ENCODE data around the gene SFTA2. TPM values are rescaled to one million over a fixed set of nuclear protein-coding genes. Genes with fewer than 3 reads are reported as not detected.

Gene SFTA2
- total and polyA plus RNA-seq, 9 of the 15 experiments (the other 6 are each of a cell fraction or from before 2014, with no cell fraction given) = not detected

DNA sequence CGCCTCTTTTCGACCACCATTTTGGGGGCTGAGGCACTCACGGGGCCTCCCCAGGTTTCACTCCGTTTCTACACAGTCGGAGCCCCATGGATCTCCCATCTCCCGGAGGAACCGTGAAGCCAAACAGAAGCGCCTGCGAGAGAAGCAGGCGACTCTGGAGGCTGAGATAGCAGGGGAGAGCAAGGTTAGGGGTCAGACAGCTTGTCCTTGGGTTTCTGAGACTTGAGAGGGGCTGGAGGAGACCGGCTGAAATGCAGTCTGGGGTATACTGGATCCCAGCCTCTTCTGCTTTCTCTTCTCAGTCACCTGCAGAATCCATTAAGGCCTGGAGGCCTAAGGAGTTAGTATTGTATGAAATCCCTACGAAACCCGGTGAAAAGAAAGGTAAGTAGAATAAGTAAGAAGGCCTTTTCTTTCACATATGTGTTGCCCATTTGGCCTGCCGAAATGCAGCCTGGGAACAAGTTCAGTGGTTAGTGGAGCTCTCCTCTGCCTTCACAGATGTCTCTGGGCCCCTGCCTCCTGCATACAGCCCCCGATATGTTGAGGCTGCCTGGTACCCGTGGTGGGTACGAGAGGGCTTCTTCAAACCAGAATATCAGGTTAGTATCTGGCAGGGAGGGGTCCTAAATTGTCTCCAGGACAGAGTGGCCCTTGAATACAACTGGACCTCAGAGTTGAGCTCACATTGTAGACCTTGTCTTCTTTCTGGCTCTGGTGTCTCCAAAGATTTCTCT, 16.9 kb downstream of the SFTA2 start (continued):
- TF ChIP-seq, protein P1, sequence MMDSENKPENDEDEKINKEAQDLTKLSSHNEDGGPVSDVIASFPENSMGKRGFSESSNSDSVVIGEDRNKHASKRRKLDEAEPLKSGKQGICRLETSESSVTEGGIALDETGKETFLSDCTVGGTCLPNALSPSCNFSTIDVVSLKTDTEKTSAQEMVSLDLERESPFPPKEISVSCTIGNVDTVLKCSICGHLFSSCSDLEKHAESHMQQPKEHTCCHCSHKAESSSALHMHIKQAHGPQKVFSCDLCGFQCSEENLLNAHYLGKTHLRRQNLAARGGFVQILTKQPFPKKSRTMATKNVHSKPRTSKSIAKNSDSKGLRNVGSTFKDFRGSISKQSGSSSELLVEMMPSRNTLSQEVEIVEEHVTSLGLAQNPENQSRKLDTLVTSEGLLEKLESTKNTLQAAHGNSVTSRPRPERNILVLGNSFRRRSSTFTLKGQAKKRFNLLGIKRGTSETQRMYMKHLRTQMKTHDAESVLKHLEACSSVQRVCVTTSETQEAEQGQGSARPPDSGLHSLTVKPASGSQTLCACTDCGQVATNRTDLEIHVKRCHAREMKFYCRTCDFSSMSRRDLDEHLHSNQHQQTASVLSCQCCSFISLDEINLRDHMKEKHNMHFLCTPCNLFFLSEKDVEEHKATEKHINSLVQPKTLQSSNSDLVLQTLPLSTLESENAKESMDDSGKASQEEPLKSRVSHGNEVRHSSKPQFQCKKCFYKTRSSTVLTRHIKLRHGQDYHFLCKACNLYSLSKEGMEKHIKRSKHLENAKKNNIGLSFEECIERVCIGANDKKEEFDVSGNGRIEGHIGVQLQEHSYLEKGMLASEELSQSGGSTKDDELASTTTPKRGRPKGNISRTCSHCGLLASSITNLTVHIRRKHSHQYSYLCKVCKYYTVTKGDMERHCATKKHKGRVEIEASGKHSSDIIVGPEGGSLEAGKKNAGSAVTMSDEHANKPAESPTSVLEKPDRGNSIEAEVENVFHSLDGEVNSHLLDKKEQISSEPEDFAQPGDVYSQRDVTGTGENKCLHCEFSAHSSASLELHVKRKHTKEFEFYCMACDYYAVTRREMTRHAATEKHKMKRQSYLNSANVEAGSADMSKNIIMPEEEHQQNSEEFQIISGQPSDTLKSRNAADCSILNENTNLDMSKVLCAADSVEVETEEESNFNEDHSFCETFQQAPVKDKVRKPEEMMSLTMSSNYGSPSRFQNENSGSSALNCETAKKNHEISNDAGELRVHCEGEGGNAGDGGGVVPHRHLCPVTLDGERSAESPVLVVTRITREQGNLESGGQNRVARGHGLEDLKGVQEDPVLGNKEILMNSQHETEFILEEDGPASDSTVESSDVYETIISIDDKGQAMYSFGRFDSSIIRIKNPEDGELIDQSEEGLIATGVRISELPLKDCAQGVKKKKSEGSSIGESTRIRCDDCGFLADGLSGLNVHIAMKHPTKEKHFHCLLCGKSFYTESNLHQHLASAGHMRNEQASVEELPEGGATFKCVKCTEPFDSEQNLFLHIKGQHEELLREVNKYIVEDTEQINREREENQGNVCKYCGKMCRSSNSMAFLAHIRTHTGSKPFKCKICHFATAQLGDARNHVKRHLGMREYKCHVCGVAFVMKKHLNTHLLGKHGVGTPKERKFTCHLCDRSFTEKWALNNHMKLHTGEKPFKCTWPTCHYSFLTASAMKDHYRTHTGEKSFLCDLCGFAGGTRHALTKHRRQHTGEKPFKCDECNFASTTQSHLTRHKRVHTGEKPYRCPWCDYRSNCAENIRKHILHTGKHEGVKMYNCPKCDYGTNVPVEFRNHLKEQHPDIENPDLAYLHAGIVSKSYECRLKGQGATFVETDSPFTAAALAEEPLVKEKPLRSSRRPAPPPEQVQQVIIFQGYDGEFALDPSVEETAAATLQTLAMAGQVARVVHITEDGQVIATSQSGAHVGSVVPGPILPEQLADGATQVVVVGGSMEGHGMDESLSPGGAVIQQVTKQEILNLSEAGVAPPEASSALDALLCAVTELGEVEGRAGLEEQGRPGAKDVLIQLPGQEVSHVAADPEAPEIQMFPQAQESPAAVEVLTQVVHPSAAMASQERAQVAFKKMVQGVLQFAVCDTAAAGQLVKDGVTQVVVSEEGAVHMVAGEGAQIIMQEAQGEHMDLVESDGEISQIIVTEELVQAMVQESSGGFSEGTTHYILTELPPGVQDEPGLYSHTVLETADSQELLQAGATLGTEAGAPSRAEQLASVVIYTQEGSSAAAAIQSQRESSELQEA (IDR thresholded peaks at IDR 0.05; ENCODE audit: low read depth) = no peak
- no peak for TF ChIP-seq CTBP1 (IDR thresholded peaks at IDR 0.05; ENCODE audit: borderline replicate concordance)
- TF ChIP-seq ARID3A (IDR thresholded peaks at IDR 0.05; ENCODE audit: borderline replicate concordance, low read depth, low read length) = 0 out of 2 replicates have a peak, but pooled peaks have one; percentile 14
- no peak for TF ChIP-seq SREBF2 (CRISPR knock-in tag; IDR thresholded peaks at IDR 0.05)
- peak; percentile 20 for TF ChIP-seq NEUROD1 (IDR thresholded peaks at IDR 0.05; ENCODE audit: borderline replicate concordance, low read depth, low read length, partially characterized antibody)
- no peak; the same call in 1 of the 2 replicates for TF ChIP-seq VEZF1 (CRISPR knock-in tag; IDR thresholded peaks at IDR 0.05)
- no peak for TF ChIP-seq NR1H2 (CRISPR knock-in tag; IDR thresholded peaks at IDR 0.05)
- no peak for TF ChIP-seq CGGBP1 (CRISPR knock-in tag; IDR thresholded peaks at IDR 0.05)
- no peak for TF ChIP-seq CHCHD3 (CRISPR knock-in tag; IDR thresholded peaks at IDR 0.05)
- peak; percentile 52; the same call in 1 of the 2 replicates for TF ChIP-seq TAL1 (IDR thresholded peaks at IDR 0.05)
- TF ChIP-seq SNRNP70 (optimal IDR thresholded peaks at IDR 0.05; ENCODE audit: low read depth, low read length) = peak; percentile 55
- TF ChIP-seq GABPA (tag; conservative IDR thresholded peaks at IDR 0.05; ENCODE audit: low read depth) = peak; percentile 16; the same call in 1 of the 2 replicates
- TF ChIP-seq ZNF780A (CRISPR knock-in tag; IDR thresholded peaks at IDR 0.05) = no peak
- TF ChIP-seq ZBTB7A (IDR thresholded peaks at IDR 0.05; ENCODE audit: borderline replicate concordance, control insufficient read depth, low read depth, low read length) = peak; percentile 58; the same call in 1 of the 2 replicates
- no peak for TF ChIP-seq MCM5 (IDR thresholded peaks at IDR 0.05; ENCODE audit: low read depth)
- TF ChIP-seq CBFA2T3 (IDR thresholded peaks at IDR 0.05) = peak; percentile 72
- TF ChIP-seq C11orf30 (IDR thresholded peaks at IDR 0.05; ENCODE audit: low read depth) = no peak

All from K562 (cell line).